Choroid plexus epithelial cell (primary cell): ENCODE results near the gene RSPH1.

Source experiments
- DNase-seq: peaks from one replicate; pipeline ENCODE4 v3.0.0-alpha.2; 2010; ENCODE audit warnings: low read depth
- H3K4me3 ChIP-seq: 2 replicates; pipeline ENCODE4 v1.5.1; 2011; ENCODE audit warnings: low read depth, mild to moderate bottlenecking, control low read depth, low read length, moderate library complexity
- TF ChIP-seq, protein P1 (sequence below): conservative IDR thresholded peaks from 2 replicates; pipeline ENCODE4 v1.5.1; 2011; ENCODE audit warnings: low read depth, mild to moderate bottlenecking, control low read depth, inconsistent platforms, low read length, moderate library complexity

The RSPH1 gene

DNA sequence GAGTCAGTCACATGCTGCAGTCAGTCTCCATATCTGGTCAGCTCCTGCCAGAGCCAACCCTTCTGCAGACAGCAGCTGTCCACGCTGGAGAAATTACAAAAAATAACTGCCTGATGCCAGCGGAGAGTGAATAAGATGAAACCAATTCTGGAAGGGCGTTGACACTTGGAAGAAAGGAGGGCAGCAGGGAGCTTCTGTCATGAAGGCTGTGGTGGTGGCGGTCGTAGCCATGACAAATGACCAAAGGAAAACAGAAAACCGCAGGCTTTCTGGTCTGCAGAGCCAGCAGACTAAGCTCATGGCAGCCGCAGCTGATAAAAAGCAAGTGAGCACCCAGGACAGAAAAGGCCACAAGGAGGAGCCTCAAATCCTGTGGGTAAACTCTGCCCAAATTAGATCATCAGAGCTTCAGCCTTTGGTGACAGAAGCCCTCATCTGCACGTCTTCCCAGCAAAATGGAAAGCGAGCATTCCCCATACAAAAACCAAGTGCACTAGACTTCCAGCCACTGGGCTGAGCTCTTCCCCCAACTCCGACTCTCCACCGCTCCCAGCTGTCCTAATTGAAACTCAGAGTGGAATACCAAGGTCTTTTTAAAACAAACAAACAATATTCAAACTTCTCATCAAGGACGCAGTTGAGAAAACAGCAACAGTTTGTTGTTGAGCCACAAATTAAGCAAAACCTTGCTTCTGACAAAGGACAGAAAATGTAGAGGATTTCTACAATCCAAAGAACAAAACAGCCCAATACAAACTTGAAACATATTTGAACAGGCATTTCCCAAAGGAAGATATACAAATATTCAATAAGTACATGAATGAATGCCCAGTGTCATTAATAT, 28.7 kb downstream of the RSPH1 start:
- DNase-seq = peak; percentile 38

DNA sequence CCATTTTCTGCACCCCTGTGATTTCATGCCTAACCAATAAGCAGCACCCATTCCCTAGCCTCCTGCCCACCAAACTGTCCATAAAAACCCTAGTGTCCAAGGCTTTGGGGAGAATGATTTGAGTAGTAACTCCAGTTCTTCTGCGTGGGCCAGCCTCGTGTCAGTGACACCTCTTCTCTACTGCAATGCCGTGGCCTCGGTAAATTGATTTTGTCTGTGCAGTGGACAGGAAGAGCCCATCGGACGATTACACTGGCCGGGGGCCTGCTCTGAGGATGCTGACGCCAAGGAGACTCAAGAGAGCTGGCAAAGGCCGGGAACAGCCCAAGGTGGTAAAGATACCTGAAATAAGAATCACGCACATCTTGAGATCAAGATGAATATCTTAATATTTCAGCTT, 29.3 kb downstream of the RSPH1 start:
- TF ChIP-seq, protein P1, sequence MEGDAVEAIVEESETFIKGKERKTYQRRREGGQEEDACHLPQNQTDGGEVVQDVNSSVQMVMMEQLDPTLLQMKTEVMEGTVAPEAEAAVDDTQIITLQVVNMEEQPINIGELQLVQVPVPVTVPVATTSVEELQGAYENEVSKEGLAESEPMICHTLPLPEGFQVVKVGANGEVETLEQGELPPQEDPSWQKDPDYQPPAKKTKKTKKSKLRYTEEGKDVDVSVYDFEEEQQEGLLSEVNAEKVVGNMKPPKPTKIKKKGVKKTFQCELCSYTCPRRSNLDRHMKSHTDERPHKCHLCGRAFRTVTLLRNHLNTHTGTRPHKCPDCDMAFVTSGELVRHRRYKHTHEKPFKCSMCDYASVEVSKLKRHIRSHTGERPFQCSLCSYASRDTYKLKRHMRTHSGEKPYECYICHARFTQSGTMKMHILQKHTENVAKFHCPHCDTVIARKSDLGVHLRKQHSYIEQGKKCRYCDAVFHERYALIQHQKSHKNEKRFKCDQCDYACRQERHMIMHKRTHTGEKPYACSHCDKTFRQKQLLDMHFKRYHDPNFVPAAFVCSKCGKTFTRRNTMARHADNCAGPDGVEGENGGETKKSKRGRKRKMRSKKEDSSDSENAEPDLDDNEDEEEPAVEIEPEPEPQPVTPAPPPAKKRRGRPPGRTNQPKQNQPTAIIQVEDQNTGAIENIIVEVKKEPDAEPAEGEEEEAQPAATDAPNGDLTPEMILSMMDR = no peak
- no peak for DNase-seq
- H3K4me3 ChIP-seq = no peak overlapping the region

More for the DNA sequence above, 28.7 kb downstream of the RSPH1 start:
- no peak overlapping the region for H3K4me3 ChIP-seq
- TF ChIP-seq, protein P1 = peak; percentile 46

DNA sequence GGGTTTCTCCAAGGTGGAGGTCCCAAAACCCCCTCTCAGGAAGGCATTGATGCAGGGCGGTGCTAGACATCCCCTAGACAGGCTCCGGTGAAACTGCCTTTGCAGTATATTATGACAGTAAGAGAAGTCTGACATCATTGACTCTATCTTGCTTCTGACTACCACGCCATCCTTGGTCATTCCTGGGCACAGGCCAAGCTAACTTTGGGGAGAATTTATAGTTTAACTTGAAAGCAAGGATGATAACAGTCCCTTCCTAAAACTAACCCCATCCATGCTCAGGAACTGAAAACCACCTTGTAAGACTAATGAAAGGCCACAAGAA, 30.3 kb downstream of the RSPH1 start:
- DNase-seq = no peak
- H3K4me3 ChIP-seq = no peak overlapping the region
- TF ChIP-seq, protein P1 = no peak

DNA sequence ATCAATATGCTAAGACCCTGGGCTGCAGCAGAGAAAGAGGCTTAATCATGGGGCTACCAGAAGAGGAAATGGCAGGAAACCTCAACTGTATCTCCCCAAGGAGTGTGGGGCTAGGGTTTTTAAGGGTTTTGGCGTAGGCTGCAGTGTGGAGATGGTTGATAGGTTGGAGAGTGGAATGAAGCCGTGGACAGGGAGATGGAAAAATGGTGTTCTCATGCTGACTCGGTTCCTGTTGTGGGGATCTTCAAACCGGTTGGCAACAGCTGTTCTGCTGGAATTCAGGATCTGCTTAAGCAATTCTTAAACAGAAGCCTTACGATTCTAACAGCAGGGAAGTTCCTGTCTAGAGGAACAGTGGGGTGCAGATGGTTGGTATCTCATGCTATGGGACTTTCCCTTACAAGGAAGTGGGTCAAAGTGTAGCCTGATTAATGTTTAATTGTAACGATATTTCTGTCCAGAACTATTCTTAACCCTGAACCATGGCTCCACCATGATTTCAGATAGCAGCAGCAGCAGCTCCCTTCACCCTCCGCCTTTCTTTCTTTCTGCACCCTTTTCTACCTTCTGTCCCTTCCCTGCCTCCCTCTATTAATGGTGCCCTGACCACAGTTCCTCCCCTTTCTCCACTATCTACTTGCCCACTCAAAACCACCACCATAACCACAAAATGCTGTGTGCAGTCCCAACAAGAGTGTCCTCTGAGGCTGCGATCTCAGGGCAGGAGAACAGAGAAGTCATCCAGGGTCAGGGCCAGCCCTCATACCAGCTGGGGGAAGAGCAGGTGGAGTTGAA, 30.8 kb downstream of the RSPH1 start:
- H3K4me3 ChIP-seq = no peak overlapping the region
- TF ChIP-seq, protein P1 = no peak
- peak; percentile 93 for DNase-seq

DNA sequence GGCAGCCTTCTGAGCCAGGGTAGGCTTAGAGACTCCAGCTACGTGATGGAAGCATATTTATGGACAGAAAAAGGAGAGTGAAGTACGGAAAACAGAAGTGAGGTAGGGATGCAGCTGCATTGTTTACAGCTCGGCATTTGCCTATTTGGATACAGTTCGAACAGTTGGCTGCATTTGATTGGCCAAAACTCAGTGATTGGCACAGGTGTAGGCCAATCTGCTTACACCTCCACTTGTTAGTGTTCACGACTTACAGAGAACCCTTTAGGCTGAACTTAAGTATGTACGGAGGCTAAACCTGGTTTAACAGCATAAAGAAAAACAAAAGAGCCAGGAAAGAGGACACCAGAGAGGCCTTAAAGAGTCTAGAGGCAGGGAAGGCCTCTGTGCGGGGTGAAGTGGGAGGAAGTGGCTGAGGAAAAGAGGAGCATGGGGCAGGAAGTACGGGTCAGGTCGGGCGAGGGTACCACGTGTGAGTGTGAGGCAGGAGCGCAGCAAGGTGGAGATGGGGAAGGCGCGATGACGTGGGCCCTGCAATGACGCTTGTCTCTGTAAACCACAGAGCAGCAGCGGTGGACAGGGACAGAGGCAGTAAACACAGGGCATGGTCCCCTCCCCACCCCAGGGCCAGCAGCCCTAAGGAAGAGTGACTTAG, 32.0 kb downstream of the RSPH1 start:
- TF ChIP-seq, protein P1 = no peak
- H3K4me3 ChIP-seq = no peak overlapping the region
- DNase-seq = peak; percentile 75

DNA sequence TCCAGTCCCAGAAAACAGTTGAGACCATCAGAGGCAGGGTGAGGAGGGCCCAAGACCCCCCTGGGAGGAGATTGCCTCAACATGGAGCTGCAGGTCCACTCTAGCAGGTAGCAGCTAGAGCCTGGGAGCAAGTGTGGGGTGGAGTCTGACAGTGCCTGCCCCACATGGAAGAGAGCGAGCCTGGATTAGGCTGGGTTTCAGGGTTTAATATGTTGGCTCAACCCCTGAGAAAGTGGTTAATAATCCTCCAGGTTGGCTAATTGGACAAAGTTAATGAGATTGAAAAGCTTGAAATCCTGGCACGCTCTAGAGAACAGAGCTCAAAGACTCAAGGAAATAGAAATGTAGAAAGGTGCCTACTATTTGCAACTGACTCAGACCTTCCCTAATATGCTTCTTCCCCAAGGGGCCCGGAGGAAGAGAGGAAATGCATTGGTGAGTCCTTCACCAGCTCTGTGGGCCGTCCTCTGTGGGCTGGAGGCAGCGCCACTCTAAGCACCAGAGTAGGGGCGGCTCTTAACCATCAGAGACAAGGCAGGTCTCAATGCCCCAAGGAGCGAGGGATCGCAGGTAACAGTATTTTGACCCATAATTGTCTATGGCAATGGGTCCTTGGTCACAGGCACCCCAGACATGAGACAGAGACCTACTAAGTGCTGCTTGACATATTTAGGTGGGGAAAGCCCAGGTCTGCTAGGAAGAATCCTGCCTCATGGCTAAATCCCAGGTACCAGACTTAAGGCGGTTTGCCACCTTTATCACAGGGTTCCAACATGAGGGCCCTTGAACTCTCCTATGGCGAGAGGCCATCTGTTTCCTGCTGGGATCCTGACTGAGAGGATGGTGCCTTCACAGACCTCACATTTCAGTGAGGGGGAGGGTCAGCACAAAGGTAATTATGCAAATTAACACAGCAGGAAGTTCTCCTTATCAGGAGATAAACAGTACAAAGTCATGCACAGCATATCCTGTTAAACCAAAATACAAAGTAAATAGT, 33.8 kb downstream of the RSPH1 start:
- DNase-seq = no peak

More for the DNA sequence above, 33.8 kb downstream of the RSPH1 start:
- H3K4me3 ChIP-seq = no peak overlapping the region
- TF ChIP-seq, protein P1 = no peak
